Trophoblast cell (in vitro differentiated cells and primary cell): ENCODE data around the gene RPL23.

Experiments used
- DNase-seq, 2 donors: peaks; one replicate each; pipeline ENCODE4 v3.0.0-alpha.2; 2016
- H2AFZ ChIP-seq: 2 replicates; pipeline ENCODE4 v1.6.1; 2013; ENCODE audit warnings: low read length, moderate library complexity, mild to moderate bottlenecking; ENCODE audit not compliant: insufficient read depth, poor library complexity
- H2AK5ac ChIP-seq: 2 replicates; pipeline ENCODE4 v1.6.1; 2013; ENCODE audit warnings: mild to moderate bottlenecking, low read length
- H2BK120ac ChIP-seq: 2 replicates; pipeline ENCODE4 v1.6.1; 2013; ENCODE audit warnings: low read length, mild to moderate bottlenecking, moderate library complexity; ENCODE audit not compliant: insufficient read depth, poor library complexity
- H2BK12ac ChIP-seq: 2 replicates; pipeline ENCODE4 v1.6.1; 2013; ENCODE audit warnings: mild to moderate bottlenecking, low read length, moderate library complexity
- H2BK5ac ChIP-seq: 2 replicates; pipeline ENCODE4 v1.6.1; 2013; ENCODE audit warnings: low read length, low read depth, moderate library complexity, mild to moderate bottlenecking; ENCODE audit not compliant: poor library complexity
- H3K14ac ChIP-seq: 2 replicates; pipeline ENCODE4 v1.6.1; 2013; ENCODE audit warnings: mild to moderate bottlenecking, low read length
- H3K18ac ChIP-seq: 2 replicates; pipeline ENCODE4 v1.6.1; 2013; ENCODE audit warnings: mild to moderate bottlenecking, low read length
- H3K23ac ChIP-seq: 2 replicates; pipeline ENCODE4 v1.6.1; 2013; ENCODE audit warnings: low read length
- H3K27ac ChIP-seq: 2 replicates; pipeline ENCODE4 v1.5.1; 2013; ENCODE audit warnings: low read depth, mild to moderate bottlenecking, inconsistent platforms, low read length, moderate library complexity
- H3K27me3 ChIP-seq: 2 replicates; pipeline ENCODE4 v1.6.1; 2013; ENCODE audit warnings: inconsistent platforms, mild to moderate bottlenecking, low read length, moderate library complexity; ENCODE audit not compliant: insufficient read depth
- H3K36me3 ChIP-seq, 2 experiments: 1 replicate in 1 of 2; 2 replicates in 1 of 2; pipeline ENCODE4 v1.6.1; 2013; ENCODE audit warnings: low read length in 2 of 2, mild to moderate bottlenecking in 2 of 2, moderate library complexity in 1 of 2; ENCODE audit not compliant: insufficient read depth in 2 of 2, control insufficient read depth in 1 of 2
- H3K4ac ChIP-seq: 2 replicates; pipeline ENCODE4 v1.6.1; 2013; ENCODE audit warnings: low read depth, mild to moderate bottlenecking, low read length, moderate library complexity
- H3K4me1 ChIP-seq, 2 experiments: 1 replicate in 1 of 2; 2 replicates in 1 of 2; pipeline ENCODE4 v1.6.1; 2013; ENCODE audit warnings: low read length in 2 of 2, mild to moderate bottlenecking in 2 of 2, moderate library complexity in 1 of 2; ENCODE audit not compliant: insufficient read depth in 2 of 2, control insufficient read depth in 1 of 2
- H3K4me2 ChIP-seq: 2 replicates; pipeline ENCODE4 v1.6.1; 2013; ENCODE audit warnings: inconsistent platforms, mild to moderate bottlenecking, low read length, moderate library complexity
- H3K4me3 ChIP-seq: 2 replicates; pipeline ENCODE4 v1.5.1; 2013; ENCODE audit warnings: mild to moderate bottlenecking, low read depth, low read length, inconsistent platforms
- H3K79me1 ChIP-seq: one replicate; pipeline ENCODE4 v1.6.1; 2013; ENCODE audit warnings: low read length
- H3K79me2 ChIP-seq: 2 replicates; pipeline ENCODE4 v1.6.1; 2013; ENCODE audit warnings: low read length, mild to moderate bottlenecking; ENCODE audit not compliant: control insufficient read depth, insufficient read depth, poor library complexity
- H3K9ac ChIP-seq: 2 replicates; pipeline ENCODE4 v1.6.1; 2013; ENCODE audit warnings: mild to moderate bottlenecking, low read length
- H3K9me3 ChIP-seq: 2 replicates; pipeline ENCODE4 v1.6.1; 2013; ENCODE audit warnings: low read depth, mild to moderate bottlenecking, control low read depth, inconsistent platforms, low read length; ENCODE audit not compliant: insufficient read depth
- H4K12ac ChIP-seq: 2 replicates; pipeline ENCODE4 v1.6.1; 2013; ENCODE audit warnings: low read depth, mild to moderate bottlenecking, low read length, moderate library complexity
- H4K8ac ChIP-seq: 2 replicates; pipeline ENCODE4 v1.6.1; 2013; ENCODE audit warnings: low read depth, mild to moderate bottlenecking, low read length, moderate library complexity
- H4K91ac ChIP-seq: one replicate; pipeline ENCODE4 v1.6.1; 2013; ENCODE audit warnings: low read depth, mild to moderate bottlenecking, low read length, moderate library complexity
- WGBS: extraction: QIAGEN DNeasy Blood & Tissue Kit; methylation state at CpG from one replicate; pipeline ENCODE4 v1.1.7; 2013; ENCODE audit warnings: missing lambda C conversion rate; ENCODE audit not compliant: insufficient read length, insufficient coverage; ENCODE audit errors: extremely low coverage; 5-methylcytosine and 5-hydroxymethylcytosine counted together

Gene RPL23

DNA sequence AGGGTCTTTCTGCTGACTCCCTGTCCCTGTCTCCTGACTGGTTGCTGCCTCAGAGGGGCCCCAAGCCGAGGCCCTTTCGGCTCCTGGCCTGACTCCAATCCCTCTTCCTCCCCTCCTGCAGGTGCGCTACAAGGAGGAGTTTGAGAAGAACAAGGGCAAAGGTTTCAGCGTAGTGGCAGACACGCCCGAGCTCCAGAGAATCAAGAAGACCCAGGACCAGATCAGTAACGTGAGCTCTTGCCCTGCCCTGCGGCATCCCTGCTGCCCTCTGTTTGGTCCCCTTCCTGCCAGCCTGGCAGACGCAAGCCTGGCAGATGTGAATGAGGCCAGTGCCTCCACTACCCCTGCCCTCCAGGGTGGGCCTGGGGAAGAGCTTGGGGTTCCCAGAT is 44.8 kb upstream of the RPL23 start:
- H3K4ac ChIP-seq, result no peak overlapping the region
- no peak overlapping the region for H3K18ac ChIP-seq
- H3K4me2 ChIP-seq, result no peak overlapping the region
- H2AFZ ChIP-seq, result no peak overlapping the region
- no CpG with 5 or more reads among the region's 9 CpGs for WGBS
- no peak overlapping the region for H3K27ac ChIP-seq
- no peaks in the 10 kb centered on the region for H3K27me3 ChIP-seq
- no peak overlapping the region for H4K8ac ChIP-seq
- no peak overlapping the region for H2BK120ac ChIP-seq
- H4K12ac ChIP-seq, result no peak overlapping the region
- H3K79me2 ChIP-seq, result no peaks in the 10 kb centered on the region
- no peak overlapping the region for H2BK5ac ChIP-seq
- no peak overlapping the region for H3K4me3 ChIP-seq
- no peaks in the 10 kb centered on the region for H3K79me1 ChIP-seq
- no peak for DNase-seq
- no peak overlapping the region for H2BK12ac ChIP-seq
- no peak overlapping the region for H4K91ac ChIP-seq
- no peaks in the 10 kb centered on the region for H3K9me3 ChIP-seq
- peaks cover 58 to 66% of the 10 kb centered on the region in 2 experiments for H3K36me3 ChIP-seq
- H3K9ac ChIP-seq, result no peak overlapping the region
- peaks cover 14 to 16% of the 10 kb centered on the region in 2 experiments for H3K4me1 ChIP-seq
- no peak overlapping the region for H3K14ac ChIP-seq
- H3K23ac ChIP-seq, result no peak overlapping the region
- H2AK5ac ChIP-seq, result no peak overlapping the region

DNA sequence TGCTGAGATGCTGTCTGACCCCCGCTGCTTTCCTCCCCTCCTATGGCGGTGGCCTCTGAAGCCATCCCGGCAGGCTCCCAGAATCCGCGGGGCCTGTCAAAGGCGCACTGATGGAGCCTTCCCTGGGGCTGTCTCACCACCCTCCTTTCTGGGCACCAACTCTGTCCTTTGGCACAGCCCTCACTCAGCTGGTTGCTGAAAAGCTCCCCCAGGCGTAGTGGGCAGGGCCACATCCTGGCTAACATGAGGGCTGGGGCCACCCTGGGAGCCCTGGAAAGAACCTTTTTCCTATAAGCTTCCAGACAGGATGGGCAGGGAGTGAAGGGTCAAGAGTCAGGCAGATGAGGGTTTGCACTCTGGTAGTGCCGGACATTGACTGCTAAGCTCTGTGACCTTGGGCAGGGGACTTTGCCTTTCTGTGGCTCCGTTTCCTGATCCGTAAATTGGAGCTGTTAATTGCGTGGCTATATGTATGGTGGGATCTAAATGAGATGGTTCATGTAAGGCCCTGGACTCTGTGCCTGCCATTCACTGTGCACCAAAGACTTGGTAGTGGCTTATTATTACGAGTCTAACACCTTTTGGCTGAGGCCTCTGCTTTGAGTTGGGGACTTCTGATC is 44.3 kb upstream of the RPL23 start:
- Histone ChIP-seq H3K4me2 (no peak overlapping the region), H3K9ac (no peak overlapping the region), H4K8ac (no peak overlapping the region), H3K14ac (no peak overlapping the region), H3K9me3 (no peaks in the 10 kb centered on the region), H3K23ac (no peak overlapping the region), H3K36me3 (peaks cover 58 to 66% of the 10 kb centered on the region in 2 experiments), H3K4ac (no peak overlapping the region), H3K79me1 (no peaks in the 10 kb centered on the region), H2BK120ac (no peak overlapping the region), H3K4me3 (no peak overlapping the region), H3K27me3 (no peaks in the 10 kb centered on the region), H2BK12ac (no peak overlapping the region), H2BK5ac (no peak overlapping the region), H4K91ac (no peak overlapping the region), H3K18ac (no peak overlapping the region), H4K12ac (no peak overlapping the region), H2AFZ (no peak overlapping the region), H3K79me2 (no peaks in the 10 kb centered on the region), H3K4me1 (peaks cover 14 to 16% of the 10 kb centered on the region in 2 experiments), H3K27ac (no peak overlapping the region), H2AK5ac (no peak overlapping the region)
- no CpG with 5 or more reads among the region's 12 CpGs for WGBS
- DNase-seq, result no peak

DNA sequence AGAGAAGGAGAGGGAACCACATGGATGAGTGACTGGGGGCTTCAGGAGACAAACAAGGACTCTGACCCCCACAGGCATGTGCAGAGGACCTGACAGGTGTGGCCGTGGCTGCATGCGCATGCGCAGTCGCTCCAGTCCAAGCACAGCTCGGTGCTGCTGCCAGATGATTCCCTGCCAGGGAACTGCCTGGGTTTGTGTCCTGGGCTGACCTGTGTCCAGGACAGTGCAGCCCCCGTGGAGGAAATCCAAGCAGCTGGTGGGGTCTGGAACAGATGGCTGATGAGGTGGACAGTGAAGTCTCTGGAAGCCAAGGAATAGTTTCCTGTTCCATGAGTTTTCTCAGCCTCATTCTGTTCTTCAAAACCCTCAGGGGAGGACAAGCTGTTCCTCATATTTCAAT is 43.7 kb upstream of the RPL23 start:
- Histone ChIP-seq H2BK120ac (no peak overlapping the region), H4K12ac (no peak overlapping the region), H3K9me3 (no peaks in the 10 kb centered on the region), H3K4me3 (no peak overlapping the region), H3K36me3 (peaks cover 62 to 72% of the 10 kb centered on the region in 2 experiments), H3K79me2 (no peaks in the 10 kb centered on the region), H3K79me1 (no peaks in the 10 kb centered on the region), H2BK12ac (no peak overlapping the region), H4K91ac (no peak overlapping the region), H2AFZ (no peak overlapping the region), H4K8ac (no peak overlapping the region), H3K4me2 (no peak overlapping the region), H3K27ac (no peak overlapping the region), H3K27me3 (no peaks in the 10 kb centered on the region), H2AK5ac (no peak overlapping the region), H3K9ac (no peak overlapping the region), H3K18ac (no peak overlapping the region), H3K14ac (no peak overlapping the region), H2BK5ac (no peak overlapping the region), H3K23ac (no peak overlapping the region), H3K4ac (no peak overlapping the region), H3K4me1 (peaks cover 14 to 16% of the 10 kb centered on the region in 2 experiments)
- no peak for DNase-seq
- WGBS, result no CpG with 5 or more reads among the region's 6 CpGs

- no peak overlapping the region for H3K4ac ChIP-seq
- H4K8ac ChIP-seq, result no peak overlapping the region
- H2BK12ac ChIP-seq, result no peak overlapping the region
- H3K79me1 ChIP-seq, result no peaks in the 10 kb centered on the region
- no peak overlapping the region for H3K9ac ChIP-seq
- no peak overlapping the region for H3K14ac ChIP-seq
- no CpG with 5 or more reads among the region's 13 CpGs for WGBS
- H3K9me3 ChIP-seq, result no peaks in the 10 kb centered on the region
- no peak overlapping the region for H2AFZ ChIP-seq
- no peak overlapping the region for H4K91ac ChIP-seq
- DNase-seq, result no peak
- no peak overlapping the region for H2BK120ac ChIP-seq
- H2AK5ac ChIP-seq, result no peak overlapping the region
- peaks cover 66 to 78% of the 10 kb centered on the region in 2 experiments for H3K36me3 ChIP-seq
- no peak overlapping the region for H3K27ac ChIP-seq
- H4K12ac ChIP-seq, result no peak overlapping the region
- H3K4me2 ChIP-seq, result no peak overlapping the region
- H3K27me3 ChIP-seq, result no peaks in the 10 kb centered on the region
- H3K18ac ChIP-seq, result peak overlapping the region; percentile 34
- no peak overlapping the region for H3K4me3 ChIP-seq
- H2BK5ac ChIP-seq, result no peak overlapping the region
- no peak overlapping the region for H3K23ac ChIP-seq
- H3K79me2 ChIP-seq, result no peaks in the 10 kb centered on the region
- peaks cover 13 to 15% of the 10 kb centered on the region in 2 experiments for H3K4me1 ChIP-seq
Observed at GRCh38 chr17:38896346-38896954, 42.9 kb upstream of the RPL23 start.
